SK-N-MC (cell line): ENCODE results near the gene CEND1.

Experiments used
- DNase-seq: peaks from one replicate; pipeline ENCODE4 v3.0.0-alpha.2; 2011; ENCODE audit warnings: low read depth, low spot score
- H3K27ac ChIP-seq: fragments of 200-600 bp; sonication (generic); 2 replicates; pipeline ENCODE4 v1.5.1; 2016; ENCODE audit warnings: mixed run types
- H3K36me3 ChIP-seq: fragments of 200-600 bp; sonication (generic); 2 replicates; pipeline ENCODE4 v1.6.1; 2017; ENCODE audit warnings: antibody characterized with exemption, low read length, mixed read lengths; ENCODE audit not compliant: insufficient read depth
- H3K4me3 ChIP-seq: fragments of 200-600 bp; sonication (generic); 2 replicates; pipeline ENCODE4 v1.5.1; 2016
- H3K9ac ChIP-seq: fragments of 200-600 bp; sonication (generic); 2 replicates; pipeline ENCODE4 v1.8.0; 2017; ENCODE audit warnings: mixed run types, mixed read lengths; ENCODE audit not compliant: insufficient read length
- H3K9me3 ChIP-seq: fragments of 200-600 bp; sonication (generic); 2 replicates; pipeline ENCODE4 v1.6.1; 2017; ENCODE audit warnings: low read depth, mild to moderate bottlenecking, antibody characterized with exemption, low read length, moderate library complexity, mixed read lengths
- EZH2 ChIP-seq: fragments of 200-600 bp; sonication (generic); IDR thresholded peaks from one replicate; pipeline ENCODE4 v1.6.1; 2017; ENCODE audit warnings: antibody characterized with exemption
- FOXP2 ChIP-seq: optimal IDR thresholded peaks from 2 replicates; pipeline ENCODE3; 2011; ENCODE audit warnings: mild to moderate bottlenecking, moderate library complexity; ENCODE audit not compliant: insufficient read depth; ENCODE audit errors: extremely low read length, control extremely low read depth
- POLR2AphosphoS5 ChIP-seq: IDR thresholded peaks from 2 replicates; pipeline ENCODE4 v1.6.1; 2012; ENCODE audit warnings: mild to moderate bottlenecking, low read depth, low read length, borderline replicate concordance

Gene CEND1

DNA sequence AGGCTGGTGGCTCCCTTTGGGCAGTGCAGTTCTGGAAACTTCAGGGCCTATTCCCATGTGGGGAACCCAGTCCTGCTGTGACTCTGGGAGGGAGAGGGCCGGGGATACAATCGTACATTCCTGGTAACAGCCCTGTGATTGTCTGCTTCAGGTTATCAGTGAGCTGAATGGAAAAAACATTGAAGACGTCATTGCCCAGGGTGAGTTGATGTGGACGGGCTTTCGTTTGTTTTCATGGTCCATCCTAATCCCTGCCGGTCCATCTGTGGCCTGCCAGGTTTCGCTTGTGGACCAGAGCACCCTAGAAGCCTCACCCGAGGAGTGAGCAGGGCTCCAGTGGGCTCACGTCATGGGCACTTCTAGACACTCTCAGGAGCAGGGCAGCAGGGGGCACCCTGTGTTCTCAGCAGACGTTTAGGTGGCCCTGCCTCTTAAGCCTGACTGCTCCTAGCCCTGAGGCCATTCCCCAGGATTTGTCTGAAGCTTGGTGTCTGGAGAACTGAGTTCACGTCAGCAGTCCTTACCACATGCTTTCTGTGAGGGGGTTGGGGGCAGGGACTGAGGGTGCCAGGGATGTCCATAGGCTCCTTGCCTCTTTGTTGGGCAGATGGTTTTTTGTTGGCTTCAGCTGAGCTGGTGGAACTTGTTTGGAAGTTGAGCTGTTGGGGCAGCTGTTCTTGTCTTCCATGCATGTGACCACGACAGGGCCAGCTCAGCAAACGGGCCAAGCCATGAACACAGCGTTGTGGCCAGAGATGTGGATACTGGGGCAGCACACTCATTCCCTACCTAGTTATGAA lies 21.8 kb upstream of the CEND1 start:
- Histone ChIP-seq H3K9me3 (no peaks in the 10 kb centered on the region), H3K36me3 (peaks cover 39% of the 10 kb centered on the region), H3K27ac (peak overlapping the region; percentile 99), H3K9ac (peak overlapping the region; percentile 96), H3K4me3 (peak overlapping the region; percentile 96)
- DNase-seq, result no peak
- TF ChIP-seq FOXP2 (no peak), POLR2AphosphoS5 (no peak), EZH2 (no peak)

DNA sequence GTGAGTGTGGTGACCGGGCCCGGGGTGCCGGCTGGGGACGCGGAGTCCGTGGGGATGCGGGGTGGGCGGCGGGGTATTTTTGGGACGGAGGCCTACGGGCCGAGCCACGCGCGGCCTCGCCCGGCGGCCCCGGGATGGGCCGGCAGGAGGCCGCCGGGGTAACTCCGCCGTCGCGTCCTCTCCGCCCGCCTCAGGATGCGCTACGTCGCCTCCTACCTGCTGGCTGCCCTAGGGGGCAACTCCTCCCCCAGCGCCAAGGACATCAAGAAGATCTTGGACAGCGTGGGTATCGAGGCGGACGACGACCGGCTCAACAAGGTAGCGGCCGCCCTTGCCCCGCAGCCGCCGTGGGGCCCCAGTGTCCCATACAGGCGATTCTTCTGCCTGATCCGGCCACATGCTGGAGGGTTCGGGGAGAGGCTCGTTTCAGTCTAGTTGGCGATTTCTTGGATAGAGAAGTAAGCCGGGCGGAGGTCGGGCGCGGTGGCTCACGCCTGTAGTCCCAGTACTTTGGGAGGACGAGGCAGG lies 20.2 kb upstream of the CEND1 start:
- TF ChIP-seq POLR2AphosphoS5, result no peak
- TF ChIP-seq FOXP2, result no peak
- TF ChIP-seq EZH2, result no peak
- Histone ChIP-seq H3K4me3 (peak overlapping the region; percentile 96), H3K36me3 (peaks cover 39% of the 10 kb centered on the region)

DNA sequence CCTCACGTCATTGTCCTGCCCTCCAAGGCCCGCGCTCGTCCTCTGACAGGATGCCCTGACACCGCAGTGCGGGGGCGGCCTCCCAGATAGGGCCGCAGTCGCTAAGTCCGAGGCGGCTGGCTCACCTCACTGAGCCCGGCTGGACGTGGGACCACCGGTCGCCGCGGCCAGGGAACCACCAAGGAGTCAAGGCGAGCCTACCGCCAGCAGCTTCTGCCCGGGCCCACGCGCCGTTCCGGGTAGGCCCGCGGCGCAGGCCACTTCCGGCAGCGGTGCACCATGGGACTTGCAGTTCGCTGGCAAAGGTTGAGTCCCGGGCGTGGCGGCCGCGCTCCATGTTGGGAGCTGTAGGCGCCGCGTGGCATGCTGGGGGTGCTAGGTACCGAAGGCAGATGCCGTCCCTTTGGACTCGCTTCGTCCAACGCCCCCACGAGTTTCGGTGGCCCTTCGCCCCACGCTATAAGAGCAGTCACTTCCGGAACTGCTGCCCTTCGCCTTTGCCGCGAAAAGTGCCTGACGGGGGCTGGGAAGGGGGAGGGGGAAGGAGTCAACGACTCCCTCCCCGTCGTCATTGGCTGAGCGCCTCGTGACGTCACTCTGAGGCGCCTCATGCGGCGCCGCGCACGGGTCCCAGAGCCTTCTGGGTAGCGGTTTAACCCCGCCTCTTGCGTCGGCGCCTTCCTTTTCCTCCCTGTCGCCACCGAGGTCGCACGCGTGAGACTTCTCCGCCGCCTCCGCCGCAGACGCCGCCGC lies 19.6 kb upstream of the CEND1 start, which contains the start of gene RPLP2:
Gene RPLP2 (plus strand): TSS at position 681 of the 753 bp plus-strand sequence. CDS start 268 bp downstream, outside the sequence.
- peak; percentile 79 for DNase-seq
- TF ChIP-seq EZH2 (no peak), FOXP2 (peak; percentile 52), POLR2AphosphoS5 (peak; percentile 91)
- peak within 1 kb of the TSS; percentile 96 for H3K9ac ChIP-seq
- peak within 1 kb of the TSS; percentile 99 for H3K27ac ChIP-seq
- peak within 1 kb of the TSS; percentile 96 for H3K4me3 ChIP-seq
- H3K9me3 ChIP-seq, result no peaks in the 10 kb centered on the region
- peaks cover 39% of the 10 kb centered on the region for H3K36me3 ChIP-seq

More for the DNA sequence above, 20.2 kb upstream of the CEND1 start:
- DNase-seq, result no peak
- Histone ChIP-seq H3K9ac (peak overlapping the region; percentile 96), H3K9me3 (no peaks in the 10 kb centered on the region), H3K27ac (peak overlapping the region; percentile 99)

DNA sequence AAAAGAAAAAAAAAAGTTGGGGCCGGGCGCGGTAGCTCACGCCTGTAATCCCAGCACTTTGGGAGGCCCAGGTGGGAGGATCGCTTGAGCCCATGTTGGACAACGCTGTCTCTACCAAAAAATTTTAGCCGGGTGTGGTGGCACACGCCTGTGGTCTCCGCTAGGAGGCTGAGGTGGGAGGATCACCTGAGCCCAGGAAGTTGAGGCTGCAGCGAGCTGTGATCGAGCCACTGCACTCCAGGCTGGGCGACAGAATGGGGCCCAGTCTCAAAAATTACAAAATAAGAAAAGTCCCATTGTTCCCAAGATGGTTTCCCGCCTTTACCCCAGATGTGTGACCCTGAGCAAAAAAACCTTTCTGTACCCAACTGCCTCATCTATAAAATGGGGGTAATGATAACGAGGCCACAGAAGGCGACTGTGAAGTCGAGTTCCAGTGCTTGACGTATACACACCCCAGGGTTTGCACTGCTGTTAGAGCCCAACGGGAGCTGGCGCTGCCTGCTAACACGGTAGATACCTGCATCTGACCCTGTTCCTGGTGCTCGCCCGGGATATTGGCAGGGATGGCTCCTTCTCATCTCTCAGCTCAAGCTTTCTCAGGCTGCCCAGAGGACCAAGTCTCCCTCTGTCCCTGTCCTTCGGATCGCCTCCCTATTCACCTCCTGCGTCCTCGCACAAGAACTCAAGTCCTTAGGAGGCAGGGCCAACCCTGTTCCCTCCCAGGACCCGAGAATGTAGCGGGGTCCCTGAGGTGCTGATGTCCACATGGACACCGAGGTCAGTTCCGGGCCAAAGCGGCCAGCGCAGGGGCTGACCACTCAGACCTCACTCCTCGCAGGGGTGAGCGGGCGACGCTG lies 18.8 kb upstream of the CEND1 start:
- Histone ChIP-seq H3K27ac (peak overlapping the region; percentile 99; the same call in 1 of the 2 replicates), H3K9me3 (no peaks in the 10 kb centered on the region), H3K36me3 (peaks cover 34% of the 10 kb centered on the region), H3K9ac (peak overlapping the region; percentile 96), H3K4me3 (peak overlapping the region; percentile 96)
- TF ChIP-seq FOXP2, result no peak
- TF ChIP-seq EZH2, result no peak
- TF ChIP-seq POLR2AphosphoS5, result no peak
- no peak for DNase-seq

DNA sequence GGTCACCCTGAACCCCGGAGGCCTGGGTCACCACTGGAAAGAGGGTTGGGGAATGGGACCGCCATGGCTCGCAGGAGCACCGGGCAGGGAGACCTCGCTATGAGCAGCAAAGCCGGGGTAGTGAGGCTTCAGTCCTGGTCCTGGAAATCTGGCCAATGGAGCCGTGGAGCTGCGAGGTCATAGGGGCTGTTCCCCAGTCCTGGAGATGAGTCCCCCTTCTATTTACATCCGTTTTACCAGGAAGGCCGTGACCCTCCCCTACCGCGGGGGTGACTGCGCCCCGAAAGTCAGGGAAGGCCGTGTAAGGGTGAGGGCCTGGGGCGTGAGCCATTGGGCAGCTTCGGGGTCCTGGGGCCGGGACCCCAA lies 14.7 kb upstream of the CEND1 start:
- H3K27ac ChIP-seq, result peak overlapping the region; percentile 54; the same call in 1 of the 2 replicates
- no peaks in the 10 kb centered on the region for H3K9me3 ChIP-seq
- H3K36me3 ChIP-seq, result no peaks in the 10 kb centered on the region; the same call in 1 of the 2 replicates
- no peak for DNase-seq
- TF ChIP-seq POLR2AphosphoS5 (no peak; the same call in 1 of the 2 replicates), EZH2 (no peak), FOXP2 (no peak)
- peak overlapping the region; percentile 83 for H3K4me3 ChIP-seq
- peak overlapping the region; percentile 72 for H3K9ac ChIP-seq

DNA sequence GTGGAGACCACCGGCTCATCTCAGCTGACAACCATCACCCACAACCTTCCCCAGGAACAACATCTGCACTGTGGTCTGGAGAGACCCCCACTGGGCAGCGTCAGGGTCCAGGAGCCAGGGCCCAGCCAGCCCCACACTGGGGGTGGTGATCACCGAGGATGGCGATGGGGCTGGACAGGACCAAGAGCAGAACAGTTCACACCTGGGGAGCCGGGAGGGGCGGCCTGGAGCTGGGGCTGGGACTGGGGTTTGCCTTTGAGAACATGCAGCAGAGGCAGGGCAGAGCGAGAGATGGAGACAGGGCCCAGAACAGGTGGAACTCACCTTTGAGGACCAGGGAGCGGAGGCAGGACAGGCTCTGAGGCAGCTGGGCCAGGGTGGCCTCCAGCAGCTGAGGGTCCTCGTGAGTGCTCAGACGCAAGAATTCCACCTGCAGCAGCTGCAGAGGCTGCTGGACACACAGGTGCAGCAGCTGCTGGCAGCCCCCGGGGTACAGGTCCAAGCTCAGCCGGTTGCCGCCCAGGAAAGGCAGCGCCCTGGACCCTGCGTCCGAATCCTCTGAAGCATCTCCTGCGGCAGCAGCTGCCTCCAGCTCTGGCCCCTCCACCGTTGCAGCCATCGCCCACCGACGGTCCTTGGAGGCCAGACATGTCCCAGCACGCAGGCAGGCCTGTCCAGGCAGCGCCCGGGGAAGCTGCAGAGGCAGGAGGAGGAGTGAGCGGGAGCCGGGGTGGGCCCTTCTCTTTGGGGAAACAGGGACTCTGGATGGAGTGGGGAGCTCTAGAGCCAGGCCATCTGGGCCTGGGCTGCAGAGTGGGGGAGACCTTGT lies 14.1 kb upstream of the CEND1 start:
- Histone ChIP-seq H3K27ac (no peak overlapping the region), H3K9me3 (no peaks in the 10 kb centered on the region), H3K36me3 (no peaks in the 10 kb centered on the region; the same call in 1 of the 2 replicates), H3K9ac (peak overlapping the region; percentile 72), H3K4me3 (peak overlapping the region; percentile 83)
- TF ChIP-seq EZH2, result no peak
- no peak for TF ChIP-seq FOXP2
- no peak for TF ChIP-seq POLR2AphosphoS5
- no peak for DNase-seq

DNA sequence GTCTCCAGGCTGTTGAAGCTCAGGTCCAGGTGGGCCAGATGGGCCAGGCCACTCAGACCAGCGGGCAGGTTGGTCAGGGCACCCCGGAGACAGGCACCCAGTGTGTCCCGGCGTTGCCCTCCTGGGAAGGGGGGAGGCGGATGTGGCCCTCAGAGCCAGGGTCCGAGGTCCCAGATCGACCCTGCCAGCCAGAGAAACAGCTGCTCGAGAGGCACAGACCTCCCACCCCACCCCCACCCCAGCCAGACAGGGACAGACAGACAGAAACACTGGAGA lies 13.5 kb upstream of the CEND1 start:
- Histone ChIP-seq H3K9ac (no peak overlapping the region), H3K36me3 (no peaks in the 10 kb centered on the region; the same call in 1 of the 2 replicates), H3K4me3 (peak overlapping the region; percentile 83), H3K9me3 (no peaks in the 10 kb centered on the region), H3K27ac (no peak overlapping the region)
- no peak for DNase-seq
- TF ChIP-seq POLR2AphosphoS5 (no peak), EZH2 (no peak), FOXP2 (no peak)
